Embryonic facial prominence (tissue), 1 donor: ENCODE results near the gene HDLBP.
"Not testable (repeated sequence)": the region's sequence is repeated elsewhere in the genome, so short reads cannot be mapped to it uniquely, and the experiment has no call there.

Experiments used
- DNase-seq: peaks from one replicate; pipeline ENCODE4 v3.0.0-alpha.2; 2016; ENCODE audit errors: extremely low spot score

Gene HDLBP

GRCh38 chr2:241329669-241330615 is 14.5 kb upstream of the HDLBP start:
- no peak for DNase-seq

GRCh38 chr2:241325257-241325656 is 9.8 kb upstream of the HDLBP start:
- DNase-seq = no peak

- DNase-seq = no peak
Measured at GRCh38 chr2:241324775-241325174, 9.3 kb upstream of the HDLBP start.

- DNase-seq = no peak
Measured at GRCh38 chr2:241323778-241324177, 8.3 kb upstream of the HDLBP start.

- no peak for DNase-seq
Measured at GRCh38 chr2:241321886-241322285, 6.4 kb upstream of the HDLBP start.

- no peak for DNase-seq
Measured at GRCh38 chr2:241321033-241321432, 5.6 kb upstream of the HDLBP start.

GRCh38 chr2:241320394-241320793 is 4.9 kb upstream of the HDLBP start:
- DNase-seq = no peak

GRCh38 chr2:241318830-241319229 is 3.4 kb upstream of the HDLBP start:
- DNase-seq = not testable (repeated sequence)

GRCh38 chr2:241317391-241317790 is 1.9 kb upstream of the HDLBP start:
- DNase-seq = no peak

GRCh38 chr2:241316825-241317224 is 1.4 kb upstream of the HDLBP start:
- no peak for DNase-seq

- DNase-seq = no peak
Measured at GRCh38 chr2:241315879-241316631, 583 bp upstream of the HDLBP start, which contains the start of gene SEPTIN2. SEPTIN2 (plus strand) TSS chr2:241315925; CDS start chr2:241324233, 8,308 bp downstream.

- DNase-seq = no peak
Measured at GRCh38 chr2:241314226-241315092, 1.0 kb downstream of the HDLBP start.

- DNase-seq = no peak
Measured at GRCh38 chr2:241313543-241314095, 1.9 kb downstream of the HDLBP start.

- no peak for DNase-seq
Measured at GRCh38 chr2:241312082-241312481, 3.4 kb downstream of the HDLBP start.

GRCh38 chr2:241310917-241311566 is 4.4 kb downstream of the HDLBP start:
- DNase-seq = no peak

- no peak for DNase-seq
Measured at GRCh38 chr2:241309684-241310117, 5.8 kb downstream of the HDLBP start.

- DNase-seq = no peak
Measured at GRCh38 chr2:241308832-241309500, 6.5 kb downstream of the HDLBP start.

GRCh38 chr2:241308267-241308666 is 7.2 kb downstream of the HDLBP start:
- DNase-seq = no peak

- no peak for DNase-seq
Measured at GRCh38 chr2:241307055-241307454, 8.4 kb downstream of the HDLBP start.

- DNase-seq = no peak
Measured at GRCh38 chr2:241304039-241304670, 11.3 kb downstream of the HDLBP start.
